ENCODE data around the gene STT3B. TPM values are rescaled to one million over a fixed set of nuclear protein-coding genes. Genes with fewer than 3 reads are reported as not detected.

The STT3B gene
- total RNA-seq, 6 experiments from 2014 or later: 53.8 to 70.9 (median 65.1) TPM

DNA sequence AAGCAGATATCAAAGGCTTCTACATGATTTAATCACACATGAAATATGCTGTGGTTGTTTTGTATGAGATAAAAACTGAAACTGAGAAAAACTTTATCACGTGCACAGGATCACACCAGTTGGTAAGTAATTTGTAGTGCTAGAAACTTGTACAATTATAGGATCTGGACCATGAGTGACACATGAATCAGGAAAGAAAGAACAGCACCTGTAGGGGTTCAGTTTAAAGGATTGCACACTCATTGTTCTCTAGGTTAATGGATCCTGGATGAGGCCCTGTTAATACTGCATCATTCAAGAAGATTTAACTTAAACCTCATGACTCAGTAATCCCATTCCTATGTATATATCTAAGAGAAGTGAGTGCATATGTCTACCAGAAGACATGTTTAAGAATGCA, 87.9 kb downstream of the STT3B start:
- H3K27ac ChIP-seq: no peak overlapping the region
- DNase-seq: no peak
- H3K4me1 ChIP-seq: no peaks in the 10 kb centered on the region
- no peaks in the 10 kb centered on the region for H3K27me3 ChIP-seq
- TF ChIP-seq, protein P1, sequence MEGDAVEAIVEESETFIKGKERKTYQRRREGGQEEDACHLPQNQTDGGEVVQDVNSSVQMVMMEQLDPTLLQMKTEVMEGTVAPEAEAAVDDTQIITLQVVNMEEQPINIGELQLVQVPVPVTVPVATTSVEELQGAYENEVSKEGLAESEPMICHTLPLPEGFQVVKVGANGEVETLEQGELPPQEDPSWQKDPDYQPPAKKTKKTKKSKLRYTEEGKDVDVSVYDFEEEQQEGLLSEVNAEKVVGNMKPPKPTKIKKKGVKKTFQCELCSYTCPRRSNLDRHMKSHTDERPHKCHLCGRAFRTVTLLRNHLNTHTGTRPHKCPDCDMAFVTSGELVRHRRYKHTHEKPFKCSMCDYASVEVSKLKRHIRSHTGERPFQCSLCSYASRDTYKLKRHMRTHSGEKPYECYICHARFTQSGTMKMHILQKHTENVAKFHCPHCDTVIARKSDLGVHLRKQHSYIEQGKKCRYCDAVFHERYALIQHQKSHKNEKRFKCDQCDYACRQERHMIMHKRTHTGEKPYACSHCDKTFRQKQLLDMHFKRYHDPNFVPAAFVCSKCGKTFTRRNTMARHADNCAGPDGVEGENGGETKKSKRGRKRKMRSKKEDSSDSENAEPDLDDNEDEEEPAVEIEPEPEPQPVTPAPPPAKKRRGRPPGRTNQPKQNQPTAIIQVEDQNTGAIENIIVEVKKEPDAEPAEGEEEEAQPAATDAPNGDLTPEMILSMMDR (IDR thresholded peaks at IDR 0.05): no peak
- no peak for TF ChIP-seq POLR2A (IDR thresholded peaks at IDR 0.05)
- H3K4me3 ChIP-seq: no peak overlapping the region
- no peak for ATAC-seq
- peaks cover 0 to 16% (median 6%) of the 10 kb centered on the region in 4 donors for H3K36me3 ChIP-seq
- no peaks in the 10 kb centered on the region for H3K9me3 ChIP-seq
- intact Hi-C loops (cut with DNase I): no loop called here
- 100% methylated on average over 1 of the region's 1 CpG for WGBS (ENCODE audit: insufficient coverage, low coverage, low lambda C conversion rate, missing lambda C conversion rate)

DNA sequence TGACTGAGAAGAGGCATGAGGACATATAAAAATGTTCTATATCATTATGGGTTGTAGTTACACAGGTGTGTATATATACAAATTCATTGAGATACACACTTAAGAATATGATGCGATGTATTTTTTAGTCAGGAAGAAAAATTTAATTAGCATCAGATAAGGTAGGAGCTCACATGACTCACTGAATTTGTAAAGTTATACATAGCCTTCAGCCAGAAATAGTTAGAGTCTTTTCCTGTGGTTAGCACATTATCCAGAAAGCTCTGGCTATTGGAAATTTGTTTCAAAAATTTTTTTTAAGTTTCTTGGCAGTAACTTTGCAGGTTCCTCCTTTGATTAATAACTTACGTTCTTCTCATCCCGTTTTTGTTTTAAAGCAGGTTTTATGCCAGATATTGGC, 88.6 kb downstream of the STT3B start:
- no peak overlapping the region for H3K27ac ChIP-seq
- DNase-seq (no peak), ATAC-seq (no peak)
- H3K27me3 ChIP-seq: no peaks in the 10 kb centered on the region
- intact Hi-C loops (cut with DNase I): no loop called here
- no peak overlapping the region for H3K4me3 ChIP-seq
- no peaks in the 10 kb centered on the region for H3K4me1 ChIP-seq
- 73% methylated on average over 3 of the region's 3 CpGs for WGBS (ENCODE audit: insufficient coverage, low coverage, low lambda C conversion rate, missing lambda C conversion rate)
- TF ChIP-seq, protein P1 (IDR thresholded peaks at IDR 0.05): no peak
- no peak for TF ChIP-seq POLR2A (IDR thresholded peaks at IDR 0.05)
- no peaks in the 10 kb centered on the region for H3K9me3 ChIP-seq
- peaks cover 0 to 16% (median 6%) of the 10 kb centered on the region in 4 donors for H3K36me3 ChIP-seq

DNA sequence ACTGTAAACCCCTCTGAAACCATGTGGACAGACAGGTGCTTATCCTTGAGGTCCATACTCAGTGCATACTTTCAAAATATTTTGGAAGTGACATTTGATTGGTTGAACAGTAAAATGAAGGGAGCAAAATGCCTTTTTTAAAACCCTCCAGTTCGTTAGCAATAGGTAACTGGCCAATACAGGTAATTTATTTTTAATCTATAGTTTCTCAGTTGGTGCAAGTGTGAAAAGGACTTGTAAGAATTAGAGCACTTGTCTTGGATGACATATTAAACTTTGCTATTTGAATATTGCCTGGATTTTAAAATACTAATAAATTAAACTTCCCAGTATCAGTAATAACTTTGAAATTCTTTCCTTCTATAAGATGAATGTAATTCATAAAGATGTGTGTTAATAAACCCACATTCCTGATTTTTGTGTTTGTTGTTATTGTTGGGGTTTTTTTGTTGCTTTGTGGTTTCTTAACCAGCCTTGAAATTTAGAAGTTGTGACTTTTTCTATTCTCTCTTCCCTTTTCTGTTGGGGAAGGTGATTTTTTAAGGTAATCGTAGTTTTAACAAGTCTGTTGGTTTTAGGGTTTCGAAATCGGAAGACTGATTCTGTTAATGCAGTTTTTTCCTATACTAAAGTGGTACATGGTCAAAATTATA, 90.0 kb downstream of the STT3B start:
- no peaks in the 10 kb centered on the region for H3K4me1 ChIP-seq
- peaks cover 0 to 20% (median 5%) of the 10 kb centered on the region in 4 donors for H3K36me3 ChIP-seq
- TF ChIP-seq POLR2A (IDR thresholded peaks at IDR 0.05): no peak
- TF ChIP-seq, protein P1 (IDR thresholded peaks at IDR 0.05): no peak
- no peak overlapping the region for H3K27ac ChIP-seq
- 58% methylated on average over 4 of the region's 4 CpGs for WGBS (ENCODE audit: insufficient coverage, low coverage, low lambda C conversion rate, missing lambda C conversion rate)
- DNase-seq (no peak), ATAC-seq (no peak)
- no peaks in the 10 kb centered on the region for H3K9me3 ChIP-seq
- no peaks in the 10 kb centered on the region for H3K27me3 ChIP-seq
- no peak overlapping the region for H3K4me3 ChIP-seq
- intact Hi-C loops (cut with DNase I): no loop called here

DNA sequence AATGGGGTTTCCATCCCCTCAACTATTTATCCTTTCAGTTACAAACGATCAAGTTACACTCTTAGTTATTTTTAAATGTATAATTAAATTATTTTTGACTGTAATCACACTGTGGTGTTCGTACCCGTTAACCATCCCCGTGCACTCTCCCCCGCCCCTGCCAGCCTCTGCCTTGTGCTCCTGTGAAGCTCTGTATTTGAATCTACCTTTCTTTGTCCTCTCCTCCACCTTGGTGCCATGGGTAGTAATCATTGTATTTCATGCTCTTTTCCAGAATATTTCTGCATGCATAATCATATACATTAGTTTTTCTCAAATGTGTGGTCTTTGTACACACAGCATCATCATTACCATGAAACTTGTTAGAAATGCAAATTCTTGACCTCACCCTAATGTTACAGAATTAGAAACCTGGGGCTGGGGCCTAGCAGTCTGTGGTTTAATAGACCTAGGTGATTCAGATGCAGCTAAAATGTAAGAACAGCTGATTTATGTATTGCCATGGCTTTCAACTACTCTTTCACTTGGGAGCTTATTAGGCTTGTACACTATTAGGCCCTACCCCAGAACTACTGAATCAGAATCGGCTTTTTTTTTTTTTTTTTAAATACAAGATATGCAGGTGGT, 91.5 kb downstream of the STT3B start:
- whole genome bisulfite sequencing (ENCODE audit: insufficient coverage, low coverage, low lambda C conversion rate, missing lambda C conversion rate): 99% methylated on average over 6 of the region's 6 CpGs
- TF ChIP-seq POLR2A (IDR thresholded peaks at IDR 0.05): no peak
- TF ChIP-seq, protein P1 (IDR thresholded peaks at IDR 0.05): no peak
- H3K4me3 ChIP-seq: no peak overlapping the region

More for the DNA sequence above, 91.5 kb downstream of the STT3B start:
- no peaks in the 10 kb centered on the region for H3K9me3 ChIP-seq
- no peak for DNase-seq
- H3K27me3 ChIP-seq: no peaks in the 10 kb centered on the region
- intact Hi-C loops (cut with DNase I): no loop called here
- H3K27ac ChIP-seq: no peak overlapping the region
- no peaks in the 10 kb centered on the region for H3K4me1 ChIP-seq
- peaks cover 0 to 17% (median 3%) of the 10 kb centered on the region in 4 donors for H3K36me3 ChIP-seq
- ATAC-seq: no peak

Data from right lobe of liver (tissue), 6 donors.